Sigmoid colon (tissue), 4 donors: ENCODE data around the gene MRPL47.
A peak's percentile ranks its signal among the peaks of the same experiment; 100 is the strongest.

Source experiments
- CTCF ChIP-seq, 4 experiments: fragments of 450-650 bp in 3 of 4; fragments of 200-600 bp in 1 of 4; IDR thresholded peaks; one replicate each; pipeline ENCODE4 v1.5.1; 2016 to 2019; ENCODE audit warnings: antibody characterized with exemption in 4 of 4, mild to moderate bottlenecking in 3 of 4, moderate library complexity in 2 of 4
- EP300 ChIP-seq, 4 donors: sonication (generic); formaldehyde crosslinking; IDR thresholded peaks; one replicate each; pipeline ENCODE4 v1.6.1; 2017; ENCODE audit warnings: antibody characterized with exemption in 4 of 4
- POLR2A ChIP-seq, 2 donors: fragments of 450-650 bp; IDR thresholded peaks; one replicate each; pipeline ENCODE4 v1.6.1; 2016; ENCODE audit warnings: antibody characterized with exemption in 2 of 2, mild to moderate bottlenecking in 2 of 2, moderate library complexity in 2 of 2
- POLR2AphosphoS5 ChIP-seq, 4 donors: sonication (generic); formaldehyde crosslinking; IDR thresholded peaks; one replicate each; pipeline ENCODE4 v1.6.1; 2017; ENCODE audit warnings: antibody characterized with exemption in 4 of 4

GRCh38 chr3:179562591-179563270, 41.7 kb downstream of the MRPL47 start, which contains the start of gene ACTL6A:
- TF ChIP-seq CTCF (IDR thresholded peaks at IDR 0.05) = no peak
- TF ChIP-seq POLR2AphosphoS5 (IDR thresholded peaks at IDR 0.05) = peak; percentile 63 to 89 (median 88)
- peak; percentile 57 to 64 for TF ChIP-seq POLR2A (IDR thresholded peaks at IDR 0.05)
- no peak for TF ChIP-seq EP300 (IDR thresholded peaks at IDR 0.05)
